Epidermal melanocyte (primary cell): ENCODE measurements around the gene EDA.

Experiments
- DNase-seq: peaks from one replicate; pipeline ENCODE4 v3.0.0; 2011; ENCODE audit warnings: low spot score; ENCODE audit not compliant: insufficient read length

EDA gene

GRCh38 chrX:69615779-69616456, at the start of gene EDA:
Gene EDA (plus strand): TSS chrX:69616113.
- peak; percentile 20 for DNase-seq

- no peak for DNase-seq
These were observed 47.1 kb upstream of the EDA start for GRCh38 chrX:69568828-69569227.

GRCh38 chrX:69597399-69597798, 18.5 kb upstream of the EDA start:
- no peak for DNase-seq

- DNase-seq: no peak
These were observed 15.7 kb upstream of the EDA start for GRCh38 chrX:69600182-69600581.

- no peak for DNase-seq
These were observed 12.2 kb upstream of the EDA start for GRCh38 chrX:69603566-69604194.

- no peak for DNase-seq
These were observed 10.4 kb upstream of the EDA start for GRCh38 chrX:69605521-69605920.

- no peak for DNase-seq
These were observed 8.3 kb upstream of the EDA start for GRCh38 chrX:69607616-69608015.

- DNase-seq: no peak
These were observed 2.0 kb upstream of the EDA start for GRCh38 chrX:69613946-69614345.

GRCh38 chrX:69614886-69615285, 1.0 kb upstream of the EDA start:
- DNase-seq: no peak

GRCh38 chrX:69615342-69615741, 571 bp upstream of the EDA start:
- no peak for DNase-seq

GRCh38 chrX:69616457-69617203, 717 bp downstream of the EDA start:
- no peak for DNase-seq

GRCh38 chrX:69618803-69619202, 2.9 kb downstream of the EDA start:
- DNase-seq: no peak

- no peak for DNase-seq
These were observed 10.2 kb downstream of the EDA start for GRCh38 chrX:69626129-69626528.

GRCh38 chrX:69627744-69628143, 11.8 kb downstream of the EDA start:
- no peak for DNase-seq

GRCh38 chrX:69630147-69630546, 14.2 kb downstream of the EDA start:
- no peak for DNase-seq

- no peak for DNase-seq
These were observed 48.8 kb downstream of the EDA start for GRCh38 chrX:69664693-69665092.

GRCh38 chrX:69670001-69670555, 54.2 kb downstream of the EDA start:
- no peak for DNase-seq

- no peak for DNase-seq
These were observed 59.0 kb downstream of the EDA start for GRCh38 chrX:69674891-69675290.

- no peak for DNase-seq
These were observed 89.9 kb downstream of the EDA start for GRCh38 chrX:69705818-69706217.

GRCh38 chrX:69718102-69718501, 102.2 kb downstream of the EDA start:
- no peak for DNase-seq

GRCh38 chrX:69724307-69724706, 108.4 kb downstream of the EDA start:
- DNase-seq: no peak

- DNase-seq: no peak
These were observed 124.4 kb downstream of the EDA start for GRCh38 chrX:69740317-69740716.
